HG03025 (cell line): ENCODE data around the gene ZNF804B.
"Not testable (repeated sequence)": the region's sequence is repeated elsewhere in the genome, so short reads cannot be mapped to it uniquely, and the experiment has no call there.

Experiments
- ATAC-seq: cut with Tn5 transposase; IDR thresholded peaks from one replicate; pipeline ENCODE4 v1.9.1; 2021; ENCODE audit warnings: mild to moderate bottlenecking, moderate library complexity; ENCODE audit not compliant: unreplicated experiment, low FRiP score

Gene ZNF804B

DNA sequence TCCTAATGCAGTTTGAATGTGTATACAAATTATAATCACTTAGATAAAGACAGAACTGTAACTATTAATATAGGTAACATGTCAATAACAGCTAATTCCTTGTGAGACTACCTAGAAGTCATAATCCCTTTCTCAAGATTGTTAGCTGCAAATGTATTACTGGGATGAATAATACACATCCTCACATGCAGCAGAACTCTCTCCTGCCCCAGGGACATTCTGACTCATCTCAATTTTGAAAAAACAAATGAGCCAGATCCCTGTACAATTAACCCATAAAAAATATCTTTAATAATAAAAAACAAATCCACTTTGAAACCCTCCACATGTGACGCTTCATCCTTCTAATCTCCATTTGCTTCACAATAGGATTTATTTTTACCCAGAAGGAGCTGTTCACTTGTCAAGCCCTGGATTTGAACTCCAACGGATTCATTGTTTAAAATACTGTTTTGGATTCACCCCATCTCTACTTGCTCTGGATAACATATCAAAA is 464.4 kb downstream of the ZNF804B start:
- no peak for ATAC-seq

DNA sequence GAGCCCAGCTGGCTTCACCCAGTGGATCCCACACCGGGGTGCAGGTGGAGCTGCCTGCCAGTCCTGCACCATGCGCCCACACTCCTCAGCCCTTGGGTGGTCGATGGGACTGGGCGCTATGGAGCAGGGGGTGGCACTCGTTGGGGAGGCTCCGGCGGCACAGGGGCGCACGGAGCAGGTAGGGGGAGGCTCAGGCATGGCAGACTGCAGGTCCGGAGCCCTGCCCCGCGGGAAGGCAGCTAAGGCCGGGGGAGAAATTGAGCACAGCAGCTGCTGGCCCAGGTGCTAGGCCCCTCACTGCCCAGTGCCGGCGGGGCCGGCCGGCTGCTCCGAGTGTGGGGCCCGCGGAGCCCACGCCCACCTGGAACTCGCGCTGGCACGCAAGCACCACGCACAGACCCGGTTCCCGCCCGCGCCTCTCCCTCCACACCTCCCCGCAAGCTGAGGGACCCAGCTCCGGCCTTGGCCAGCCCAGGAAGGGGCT is 469.2 kb downstream of the ZNF804B start:
- not testable (repeated sequence) for ATAC-seq

DNA sequence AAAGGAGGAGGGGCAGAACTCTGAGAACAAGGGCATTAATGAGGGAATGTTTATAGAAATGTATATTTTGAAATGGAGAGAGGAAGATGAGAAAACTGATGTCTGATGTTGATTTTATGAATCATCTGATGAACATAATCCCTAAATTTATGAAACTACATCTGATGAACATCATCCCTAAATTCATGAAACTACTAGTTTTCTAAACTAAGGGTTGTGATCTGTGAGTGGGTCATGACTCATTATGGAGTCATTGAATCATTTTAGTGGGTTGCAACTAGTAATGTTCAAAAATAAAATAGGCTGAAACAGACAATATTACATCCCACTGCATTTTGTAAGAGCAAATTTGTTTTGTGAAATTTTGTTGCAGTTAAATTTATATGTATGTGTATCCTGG is 478.7 kb downstream of the ZNF804B start:
- ATAC-seq: no peak

- no peak for ATAC-seq
Observed at GRCh38 chr7:89246196-89246595, 486.7 kb downstream of the ZNF804B start.

DNA sequence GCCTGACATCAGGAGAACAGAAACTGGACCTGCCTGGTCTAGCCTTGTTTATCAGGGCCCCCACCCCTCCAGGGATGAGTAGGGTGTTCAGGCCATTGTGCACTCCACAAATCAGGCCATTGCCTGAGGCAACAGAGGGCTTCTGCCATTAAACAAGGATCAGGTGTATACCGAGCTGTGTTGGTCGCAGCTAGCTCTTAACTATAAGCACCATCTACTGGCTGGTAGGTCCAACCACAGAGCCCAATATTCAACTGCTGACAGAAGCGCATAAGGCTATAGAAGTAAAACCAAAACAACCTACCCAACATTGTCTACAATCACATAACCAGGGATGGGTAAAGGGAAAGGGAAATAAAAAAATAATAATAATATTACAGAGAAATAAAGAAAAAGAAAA is 487.7 kb downstream of the ZNF804B start:
- no peak for ATAC-seq

GRCh38 chr7:89259085-89259484 is 499.6 kb downstream of the ZNF804B start:
- ATAC-seq: no peak

GRCh38 chr7:89264126-89264525 is 504.6 kb downstream of the ZNF804B start:
- no peak for ATAC-seq

- ATAC-seq: no peak
Observed at GRCh38 chr7:89265631-89266030, 506.1 kb downstream of the ZNF804B start.

DNA sequence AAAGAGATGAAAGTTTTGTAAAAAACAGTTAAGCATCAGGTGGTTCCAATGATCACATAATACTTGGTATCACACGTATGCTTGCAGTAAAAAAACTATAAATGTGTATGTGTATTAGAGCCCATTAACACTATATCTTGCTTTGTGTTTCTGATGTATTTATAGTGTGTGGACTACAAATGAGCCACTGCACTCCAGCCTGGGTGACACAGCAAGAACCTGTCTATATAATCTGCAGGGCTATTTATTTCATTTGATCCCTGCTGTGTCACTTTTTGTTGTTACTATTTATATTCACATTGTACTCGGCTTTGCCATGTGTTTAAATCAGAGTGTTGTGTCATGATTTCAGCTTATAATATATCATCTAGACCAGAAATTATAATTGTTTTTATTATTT is 523.8 kb downstream of the ZNF804B start:
- no peak for ATAC-seq

- no peak for ATAC-seq
Observed at GRCh38 chr7:89308535-89308934, 549.0 kb downstream of the ZNF804B start.

DNA sequence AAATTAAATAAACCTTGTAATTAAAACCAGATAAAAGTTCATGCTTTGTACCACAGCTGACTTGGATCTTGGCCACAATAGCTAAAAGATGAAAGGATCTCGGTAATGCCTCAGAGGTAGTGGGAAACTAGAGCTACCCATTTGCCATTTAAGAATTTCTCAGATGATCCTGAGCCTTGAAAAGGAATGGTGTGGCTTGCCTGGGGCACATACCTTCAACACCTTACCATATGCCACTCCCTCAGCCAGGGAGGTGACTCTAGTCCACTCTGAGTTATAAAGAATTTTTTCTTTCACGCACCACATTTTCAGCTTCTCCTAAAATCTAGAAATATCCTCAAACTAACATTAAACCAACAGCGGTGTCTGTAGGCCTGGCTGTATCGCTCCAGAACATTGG is 552.4 kb downstream of the ZNF804B start:
- ATAC-seq: no peak

DNA sequence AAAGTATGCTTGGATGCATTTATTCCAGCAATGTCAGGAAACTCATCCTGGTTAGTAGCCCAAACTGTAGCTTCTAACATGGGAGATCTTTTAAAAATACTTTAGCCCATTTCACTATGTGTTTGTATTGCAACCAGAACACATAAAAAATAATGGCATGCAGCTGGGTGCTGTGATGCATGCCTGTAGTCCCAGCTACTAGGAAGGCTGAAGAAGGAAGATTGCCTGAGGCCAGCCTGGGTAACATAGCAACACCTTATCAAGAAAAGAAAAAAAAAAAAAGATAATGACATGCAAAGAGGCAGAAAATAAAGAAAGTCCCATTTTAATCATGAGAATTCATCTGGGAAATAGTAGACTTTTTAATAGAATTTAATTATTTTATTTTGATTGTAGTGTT is 553.1 kb downstream of the ZNF804B start:
- ATAC-seq: no peak

DNA sequence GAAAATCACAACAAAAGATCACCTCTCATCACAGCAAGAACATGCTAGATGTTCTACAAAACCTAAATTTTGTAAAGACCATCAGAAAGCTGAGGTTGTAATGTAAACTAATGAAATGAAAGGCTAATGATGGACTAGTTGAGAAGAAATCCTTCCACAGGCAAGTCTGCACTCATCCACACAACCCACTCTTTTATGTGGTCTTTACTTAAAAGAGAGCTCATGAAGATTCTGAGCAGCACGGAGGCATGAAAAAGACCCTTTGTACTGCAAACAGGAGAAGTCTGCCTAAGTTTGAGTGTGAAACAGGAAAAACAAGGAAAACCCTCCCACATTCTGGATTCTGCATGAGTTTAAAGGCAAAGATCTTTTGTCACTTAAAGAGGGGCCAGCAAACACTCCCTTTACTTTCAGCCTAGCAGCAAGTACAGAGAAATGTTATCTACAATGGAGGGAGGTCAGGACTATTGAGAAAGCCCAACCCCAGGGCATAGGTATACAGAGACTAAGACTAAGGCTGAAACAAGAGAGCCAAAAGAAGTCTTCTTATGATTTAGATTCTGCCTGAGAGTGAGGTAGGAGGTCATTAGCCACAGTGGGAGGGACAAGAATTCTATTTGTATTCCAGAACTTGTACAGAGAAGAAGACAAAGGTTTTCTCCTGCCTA is 557.2 kb downstream of the ZNF804B start:
- no peak for ATAC-seq

DNA sequence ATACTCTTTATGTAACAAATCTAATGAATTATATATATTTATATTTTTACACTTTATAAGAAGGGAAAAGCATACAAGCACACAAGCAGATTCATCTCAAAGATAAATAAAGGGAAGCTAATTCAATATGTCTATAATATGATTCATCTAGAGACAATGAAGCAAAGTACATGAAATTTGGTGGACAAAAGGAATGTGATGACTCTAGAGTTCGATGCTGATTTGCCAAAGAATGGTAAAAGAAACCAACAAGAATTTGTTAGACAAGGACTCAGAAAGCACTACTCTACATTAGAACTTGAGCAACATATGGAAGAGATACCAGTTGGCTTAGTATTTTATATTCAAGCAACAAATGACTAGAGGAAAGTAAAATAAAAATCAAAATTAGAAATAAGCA is 572.5 kb downstream of the ZNF804B start:
- no peak for ATAC-seq

GRCh38 chr7:89334797-89335196 is 575.3 kb downstream of the ZNF804B start:
- no peak for ATAC-seq

DNA sequence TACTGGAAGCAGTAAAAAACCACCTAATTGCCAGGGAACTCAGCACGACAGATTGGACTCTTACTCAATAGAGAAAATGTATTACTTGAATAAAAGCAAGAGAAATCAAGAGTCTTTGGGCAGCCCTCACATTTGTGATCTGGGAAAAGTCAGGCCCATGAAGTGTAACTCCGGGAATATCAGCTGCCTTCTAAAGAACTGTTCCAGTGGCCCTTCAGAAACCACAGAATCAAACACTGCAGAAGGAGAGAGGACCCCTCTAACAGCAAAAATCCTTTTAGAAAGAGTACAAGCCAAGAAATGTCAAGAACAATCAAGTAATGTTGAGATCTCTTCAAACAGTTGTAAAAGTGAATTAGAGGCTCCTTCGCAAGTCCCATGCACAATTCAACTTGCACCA is 576.0 kb downstream of the ZNF804B start:
- ATAC-seq: no peak

- no peak for ATAC-seq
Observed at GRCh38 chr7:89336121-89336520, 576.6 kb downstream of the ZNF804B start.

- no peak for ATAC-seq
Observed at GRCh38 chr7:89339748-89340147, 580.2 kb downstream of the ZNF804B start.

DNA sequence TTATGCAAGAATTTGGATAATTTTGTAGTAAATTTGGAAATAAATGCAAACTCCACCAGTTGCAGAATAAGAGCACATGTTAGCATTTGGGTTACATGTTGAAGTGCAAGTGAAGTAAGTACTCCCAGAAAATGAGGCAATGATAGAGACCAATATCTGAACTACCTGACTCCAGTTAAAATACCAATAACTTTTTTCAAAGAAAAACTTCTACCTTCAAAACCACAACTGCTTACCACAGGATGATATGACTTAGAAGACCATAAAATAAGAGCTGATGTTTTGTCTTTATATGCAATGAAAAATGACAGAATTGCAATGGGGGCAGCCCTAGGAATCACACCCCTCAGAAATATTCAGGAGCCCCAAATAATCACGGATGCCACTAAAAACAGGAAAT is 597.6 kb downstream of the ZNF804B start:
- no peak for ATAC-seq

GRCh38 chr7:89377219-89377618 is 617.7 kb downstream of the ZNF804B start:
- ATAC-seq: no peak

- ATAC-seq: no peak
Observed at GRCh38 chr7:89385411-89385810, 625.9 kb downstream of the ZNF804B start.
